Panc1 (cell line): ENCODE results near the gene IL21R.

Source experiments
- SIN3A ChIP-seq: IDR thresholded peaks from 2 replicates; pipeline ENCODE4 v1.6.1; 2012; ENCODE audit warnings: low read depth, mild to moderate bottlenecking, low read length, moderate library complexity, borderline replicate concordance; ENCODE audit not compliant: insufficient read depth
- TF ChIP-seq, protein P1 (sequence below): fragments of 450-650 bp; IDR thresholded peaks from 2 replicates; pipeline ENCODE4 v1.5.1; 2017; ENCODE audit warnings: mild to moderate bottlenecking
- TF ChIP-seq, protein P2 (sequence below), 2 experiments: IDR thresholded peaks; 2 replicates each; pipeline ENCODE4 v1.6.1; 2011 to 2012; ENCODE audit warnings: low read depth in 2 of 2, control low read depth in 1 of 2, low read length in 1 of 2, mild to moderate bottlenecking in 1 of 2, moderate library complexity in 1 of 2; ENCODE audit not compliant: insufficient read depth in 1 of 2

DNA sequence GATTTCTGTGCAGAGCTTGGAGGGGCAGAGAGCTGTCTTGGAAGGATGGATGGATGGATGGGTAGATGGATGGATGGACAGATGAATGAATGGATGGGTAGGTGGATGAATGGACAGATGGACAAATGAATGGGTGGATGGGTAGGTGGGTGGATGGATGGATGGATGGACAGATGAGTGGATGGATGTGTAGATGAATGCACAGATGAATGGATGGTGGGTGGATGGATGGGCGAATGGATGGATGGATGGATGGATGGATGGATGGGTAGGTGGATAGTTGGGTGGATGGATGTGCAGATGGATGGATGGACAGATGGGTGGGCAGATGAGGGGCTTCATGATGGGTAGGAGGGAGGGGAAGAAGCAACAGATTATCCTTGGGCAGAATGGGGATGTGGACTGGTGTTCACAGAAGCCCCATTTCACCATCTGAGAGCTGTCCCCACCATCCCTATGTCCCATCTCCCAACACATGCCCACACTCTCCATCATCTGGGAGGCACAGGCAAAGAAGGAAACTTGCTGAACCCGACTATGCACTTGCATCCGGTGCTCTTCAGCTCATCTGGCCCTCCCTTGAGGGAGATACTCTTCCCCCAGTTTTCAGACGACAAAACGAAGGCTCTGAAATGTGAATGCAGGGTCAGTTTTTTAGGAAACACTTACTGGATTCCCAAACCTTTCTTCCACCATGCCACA lies 57.2 kb downstream of the IL21R start:
- TF ChIP-seq, protein P1, sequence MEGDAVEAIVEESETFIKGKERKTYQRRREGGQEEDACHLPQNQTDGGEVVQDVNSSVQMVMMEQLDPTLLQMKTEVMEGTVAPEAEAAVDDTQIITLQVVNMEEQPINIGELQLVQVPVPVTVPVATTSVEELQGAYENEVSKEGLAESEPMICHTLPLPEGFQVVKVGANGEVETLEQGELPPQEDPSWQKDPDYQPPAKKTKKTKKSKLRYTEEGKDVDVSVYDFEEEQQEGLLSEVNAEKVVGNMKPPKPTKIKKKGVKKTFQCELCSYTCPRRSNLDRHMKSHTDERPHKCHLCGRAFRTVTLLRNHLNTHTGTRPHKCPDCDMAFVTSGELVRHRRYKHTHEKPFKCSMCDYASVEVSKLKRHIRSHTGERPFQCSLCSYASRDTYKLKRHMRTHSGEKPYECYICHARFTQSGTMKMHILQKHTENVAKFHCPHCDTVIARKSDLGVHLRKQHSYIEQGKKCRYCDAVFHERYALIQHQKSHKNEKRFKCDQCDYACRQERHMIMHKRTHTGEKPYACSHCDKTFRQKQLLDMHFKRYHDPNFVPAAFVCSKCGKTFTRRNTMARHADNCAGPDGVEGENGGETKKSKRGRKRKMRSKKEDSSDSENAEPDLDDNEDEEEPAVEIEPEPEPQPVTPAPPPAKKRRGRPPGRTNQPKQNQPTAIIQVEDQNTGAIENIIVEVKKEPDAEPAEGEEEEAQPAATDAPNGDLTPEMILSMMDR: no peak
- TF ChIP-seq SIN3A: no peak
- TF ChIP-seq, protein P2, sequence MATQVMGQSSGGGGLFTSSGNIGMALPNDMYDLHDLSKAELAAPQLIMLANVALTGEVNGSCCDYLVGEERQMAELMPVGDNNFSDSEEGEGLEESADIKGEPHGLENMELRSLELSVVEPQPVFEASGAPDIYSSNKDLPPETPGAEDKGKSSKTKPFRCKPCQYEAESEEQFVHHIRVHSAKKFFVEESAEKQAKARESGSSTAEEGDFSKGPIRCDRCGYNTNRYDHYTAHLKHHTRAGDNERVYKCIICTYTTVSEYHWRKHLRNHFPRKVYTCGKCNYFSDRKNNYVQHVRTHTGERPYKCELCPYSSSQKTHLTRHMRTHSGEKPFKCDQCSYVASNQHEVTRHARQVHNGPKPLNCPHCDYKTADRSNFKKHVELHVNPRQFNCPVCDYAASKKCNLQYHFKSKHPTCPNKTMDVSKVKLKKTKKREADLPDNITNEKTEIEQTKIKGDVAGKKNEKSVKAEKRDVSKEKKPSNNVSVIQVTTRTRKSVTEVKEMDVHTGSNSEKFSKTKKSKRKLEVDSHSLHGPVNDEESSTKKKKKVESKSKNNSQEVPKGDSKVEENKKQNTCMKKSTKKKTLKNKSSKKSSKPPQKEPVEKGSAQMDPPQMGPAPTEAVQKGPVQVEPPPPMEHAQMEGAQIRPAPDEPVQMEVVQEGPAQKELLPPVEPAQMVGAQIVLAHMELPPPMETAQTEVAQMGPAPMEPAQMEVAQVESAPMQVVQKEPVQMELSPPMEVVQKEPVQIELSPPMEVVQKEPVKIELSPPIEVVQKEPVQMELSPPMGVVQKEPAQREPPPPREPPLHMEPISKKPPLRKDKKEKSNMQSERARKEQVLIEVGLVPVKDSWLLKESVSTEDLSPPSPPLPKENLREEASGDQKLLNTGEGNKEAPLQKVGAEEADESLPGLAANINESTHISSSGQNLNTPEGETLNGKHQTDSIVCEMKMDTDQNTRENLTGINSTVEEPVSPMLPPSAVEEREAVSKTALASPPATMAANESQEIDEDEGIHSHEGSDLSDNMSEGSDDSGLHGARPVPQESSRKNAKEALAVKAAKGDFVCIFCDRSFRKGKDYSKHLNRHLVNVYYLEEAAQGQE (IDR thresholded peaks at IDR 0.05; ENCODE audit: insufficient read depth in 1 of 2, low read depth in 2 of 2, low read length in 1 of 2): no peak
